Panc1 (cell line): Measurements from ENCODE around the gene AKR1B15.

Source experiments
- CTCF ChIP-seq: fragments of 450-650 bp; IDR thresholded peaks from 2 replicates; pipeline ENCODE4 v1.5.1; 2017; ENCODE audit warnings: mild to moderate bottlenecking
- POLR2AphosphoS5 ChIP-seq: IDR thresholded peaks from 2 replicates; pipeline ENCODE4 v1.6.1; 2012; ENCODE audit warnings: mild to moderate bottlenecking, low read depth, low read length, moderate library complexity
- REST ChIP-seq, 2 experiments: IDR thresholded peaks; 2 replicates each; pipeline ENCODE4 v1.6.1; 2011 to 2012; ENCODE audit warnings: low read depth in 2 of 2, control low read depth in 1 of 2, low read length in 1 of 2, mild to moderate bottlenecking in 1 of 2, moderate library complexity in 1 of 2; ENCODE audit not compliant: insufficient read depth in 1 of 2
- SIN3A ChIP-seq: IDR thresholded peaks from 2 replicates; pipeline ENCODE4 v1.6.1; 2012; ENCODE audit warnings: low read depth, mild to moderate bottlenecking, low read length, moderate library complexity, borderline replicate concordance; ENCODE audit not compliant: insufficient read depth
- TCF7L2 ChIP-seq: IDR thresholded peaks from 2 replicates; pipeline ENCODE4 v1.6.1; 2011; ENCODE audit warnings: mild to moderate bottlenecking, low read depth, low read length, inconsistent platforms

- TF ChIP-seq POLR2AphosphoS5 (no peak), REST (IDR thresholded peaks at IDR 0.05; ENCODE audit: insufficient read depth in 1 of 2, low read depth in 2 of 2, low read length in 1 of 2) (no peak), CTCF (no peak), SIN3A (no peak), TCF7L2 (no peak)
Measured at GRCh38 chr7:134522601-134523000, 26.3 kb upstream of the AKR1B15 start.
